ENCODE results near the gene PHIP. TPM values are rescaled to one million over a fixed set of nuclear protein-coding genes. Genes with fewer than 3 reads are reported as not detected.
A peak's percentile ranks its signal among the peaks of the same experiment; 100 is the strongest.

Gene PHIP
- total and polyA plus RNA-seq, 9 of the 15 experiments (the other 6 are each of a cell fraction or from before 2014, with no cell fraction given) = 8.1 to 36.3 (median 16.5) TPM

DNA sequence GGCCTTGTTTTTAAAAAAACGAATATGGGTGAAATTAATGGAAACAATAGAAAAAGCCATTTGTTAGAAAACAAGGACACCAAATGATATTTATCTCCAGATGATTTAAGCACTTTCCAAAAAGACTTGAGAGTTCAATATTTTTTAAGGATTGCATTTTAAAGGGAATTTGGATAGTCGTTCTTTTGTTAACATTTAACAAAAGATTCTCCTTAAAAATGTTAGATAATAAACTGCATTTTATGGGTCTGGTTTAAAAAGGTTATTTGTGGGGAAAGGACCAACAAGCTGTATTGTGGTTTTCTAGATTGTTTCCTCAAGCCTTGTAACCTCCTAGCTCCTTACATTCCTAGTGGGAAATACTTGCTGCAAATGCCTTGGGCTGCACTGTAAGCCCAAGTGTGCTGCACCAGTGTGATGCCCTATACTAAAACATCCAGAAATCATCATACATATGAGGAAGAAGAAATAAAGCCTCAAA, 1.5 kb upstream of the PHIP start:
- no peak for FAIRE-seq
- Histone ChIP-seq H3K4me3 (peak overlapping the region; percentile 83), H3K4me2 (ENCODE audit: insufficient read depth, low read length) (peak overlapping the region; percentile 91), H3K4me1 (replicated peaks in 1 of 2; ENCODE audit: control insufficient read depth in 2 of 2, insufficient read depth in 2 of 2, low read length in 2 of 2) (peaks cover 0 to 9% of the 10 kb centered on the region in 2 experiments; a peak in 3 of 5 replicates), H4K20me1 (replicated peaks; ENCODE audit: control insufficient read depth, insufficient read depth, low read length) (no peaks in the 10 kb centered on the region), H3K9me1 (ENCODE audit: control insufficient read depth, insufficient read depth, low read length) (no peaks in the 10 kb centered on the region), H3K79me2 (ENCODE audit: control insufficient read depth, insufficient read depth, low read length) (peaks cover 44% of the 10 kb centered on the region), H3K27ac (ENCODE audit: extremely low read depth, low read depth, low read length) (peak overlapping the region; percentile 95), H3K9ac (ENCODE audit: insufficient read depth in 1 of 2, low read depth in 2 of 2, low read length in 2 of 2) (peak overlapping the region in 1 of 2 experiments; percentile 82; a peak in 2 of 4 replicates), H2AFZ (ENCODE audit: low read depth, low read length) (peak overlapping the region; percentile 94), H3K27me3 (ENCODE audit: control insufficient read depth in 2 of 2, insufficient read depth in 2 of 2, low read length in 2 of 2) (no peaks in the 10 kb centered on the region), H3K9me3 (replicated peaks; ENCODE audit: control insufficient read depth, insufficient read depth, low read depth, low read length) (no peaks in the 10 kb centered on the region), H3K36me3 (ENCODE audit: control insufficient read depth, insufficient read depth, low read length) (peaks cover 2% of the 10 kb centered on the region; the same call in 1 of the 3 replicates)
- peak in 1 of 4 experiments; percentile 43 for DNase-seq (ENCODE audit: extremely low read depth in 1 of 4, low spot score in 3 of 4)
- TF ChIP-seq ZNF695 (CRISPR knock-in tag; IDR thresholded peaks at IDR 0.05) (no peak), U2AF1 (optimal IDR thresholded peaks at IDR 0.05; ENCODE audit: low read depth, low read length) (peak; percentile 6)
- peak; percentile 32 for ATAC-seq
- whole genome bisulfite sequencing (ENCODE audit: insufficient coverage, low coverage, missing lambda C conversion rate) = 6% methylated on average over 2 of the region's 2 CpGs
- ChIA-PET CTCF (ENCODE audit: low intra/inter-chr PET ratio) (no interaction called here), POLR2A (interaction anchor here (0.6 to 2.3 kb wide), 2 partner anchors 15 to 267 kb away, joined by 4 to 5 read pairs; no protein-coding TSS in a partner anchor)
- BruUV-seq (replicated peaks) = no TSS peak
- in situ Hi-C loops (cut with MboI) (no loop called here), intact Hi-C loops (cut with micrococcal nuclease) (loop anchor here (5.0 kb wide), 5 partner anchors 153 to 458 kb away; partner anchors contain the start of genes HMGN3, IRAK1BP1 and LCA5)

DNA sequence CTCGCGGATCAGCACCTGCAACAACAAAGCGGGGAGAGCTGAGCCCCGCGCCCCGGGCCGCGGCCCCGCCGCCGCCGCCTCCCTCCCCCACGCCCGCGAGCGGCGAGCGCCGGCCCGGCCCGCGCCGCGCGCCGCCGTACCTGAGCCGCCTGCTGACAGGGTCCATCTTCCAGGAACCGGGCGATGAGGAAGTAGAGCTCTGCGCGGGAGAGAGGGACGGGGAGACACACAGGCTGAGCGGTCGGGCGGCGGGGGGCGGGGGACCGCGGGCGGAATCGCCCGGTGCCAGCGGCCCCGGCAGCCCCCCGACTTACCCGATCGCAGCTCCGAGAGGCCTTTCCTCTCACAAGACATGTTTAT, 359 bp downstream of the PHIP start:
- 0% methylated on average over 17 of the region's 49 CpGs for WGBS (ENCODE audit: insufficient coverage, low coverage, missing lambda C conversion rate)
- Histone ChIP-seq H3K27me3 (ENCODE audit: control insufficient read depth in 2 of 2, insufficient read depth in 2 of 2, low read length in 2 of 2) (no peaks in the 10 kb centered on the region), H3K9me1 (ENCODE audit: control insufficient read depth, insufficient read depth, low read length) (no peaks in the 10 kb centered on the region), H3K4me3 (peak overlapping the region; percentile 83), H3K36me3 (ENCODE audit: control insufficient read depth, insufficient read depth, low read length) (peaks cover 18% of the 10 kb centered on the region; the same call in 2 of the 3 replicates), H2AFZ (ENCODE audit: low read depth, low read length) (peak overlapping the region; percentile 94), H4K20me1 (replicated peaks; ENCODE audit: control insufficient read depth, insufficient read depth, low read length) (no peaks in the 10 kb centered on the region), H3K79me2 (ENCODE audit: control insufficient read depth, insufficient read depth, low read length) (peaks cover 63% of the 10 kb centered on the region), H3K9ac (ENCODE audit: insufficient read depth in 1 of 2, low read depth in 2 of 2, low read length in 2 of 2) (peak overlapping the region; percentile 82 to 98), H3K4me1 (replicated peaks in 1 of 2; ENCODE audit: control insufficient read depth in 2 of 2, insufficient read depth in 2 of 2, low read length in 2 of 2) (peaks cover 0 to 9% of the 10 kb centered on the region in 2 experiments; a peak in 3 of 5 replicates), H3K27ac (ENCODE audit: extremely low read depth, low read depth, low read length) (peak overlapping the region; percentile 95), H3K9me3 (replicated peaks; ENCODE audit: control insufficient read depth, insufficient read depth, low read depth, low read length) (no peaks in the 10 kb centered on the region), H3K4me2 (ENCODE audit: insufficient read depth, low read length) (peak overlapping the region; percentile 91; the same call in 1 of the 2 replicates)
- ChIA-PET CTCF (ENCODE audit: low intra/inter-chr PET ratio) (no interaction called here), POLR2A (interaction anchor here (0.7 to 2.3 kb wide), 10 partner anchors 8 to 646 kb away, joined by 3 to 7 read pairs (median 4); no protein-coding TSS in a partner anchor)
- in situ Hi-C loops (cut with MboI) (no loop called here), intact Hi-C loops (cut with micrococcal nuclease) (loop anchor here (5.0 kb wide), 5 partner anchors 155 to 460 kb away; partner anchors contain the start of genes HMGN3, IRAK1BP1 and LCA5)
- no TSS peak for BruUV-seq (replicated peaks)
- FAIRE-seq = no peak
- TF ChIP-seq BMI1 (IDR thresholded peaks at IDR 0.05; ENCODE audit: low read length) (no peak), SMAD3 (CRISPR knock-in tag; conservative IDR thresholded peaks at IDR 0.05) (no peak), SMAD2 (IDR thresholded peaks at IDR 0.05; ENCODE audit: low read depth, low read length) (no peak), U2AF1 (optimal IDR thresholded peaks at IDR 0.05; ENCODE audit: low read depth, low read length) (no peak), ZFP30 (CRISPR knock-in tag; IDR thresholded peaks at IDR 0.05; ENCODE audit: borderline replicate concordance) (no peak), CTBP1 (IDR thresholded peaks at IDR 0.05; ENCODE audit: borderline replicate concordance) (no peak)
- TF ChIP-seq, protein P1, sequence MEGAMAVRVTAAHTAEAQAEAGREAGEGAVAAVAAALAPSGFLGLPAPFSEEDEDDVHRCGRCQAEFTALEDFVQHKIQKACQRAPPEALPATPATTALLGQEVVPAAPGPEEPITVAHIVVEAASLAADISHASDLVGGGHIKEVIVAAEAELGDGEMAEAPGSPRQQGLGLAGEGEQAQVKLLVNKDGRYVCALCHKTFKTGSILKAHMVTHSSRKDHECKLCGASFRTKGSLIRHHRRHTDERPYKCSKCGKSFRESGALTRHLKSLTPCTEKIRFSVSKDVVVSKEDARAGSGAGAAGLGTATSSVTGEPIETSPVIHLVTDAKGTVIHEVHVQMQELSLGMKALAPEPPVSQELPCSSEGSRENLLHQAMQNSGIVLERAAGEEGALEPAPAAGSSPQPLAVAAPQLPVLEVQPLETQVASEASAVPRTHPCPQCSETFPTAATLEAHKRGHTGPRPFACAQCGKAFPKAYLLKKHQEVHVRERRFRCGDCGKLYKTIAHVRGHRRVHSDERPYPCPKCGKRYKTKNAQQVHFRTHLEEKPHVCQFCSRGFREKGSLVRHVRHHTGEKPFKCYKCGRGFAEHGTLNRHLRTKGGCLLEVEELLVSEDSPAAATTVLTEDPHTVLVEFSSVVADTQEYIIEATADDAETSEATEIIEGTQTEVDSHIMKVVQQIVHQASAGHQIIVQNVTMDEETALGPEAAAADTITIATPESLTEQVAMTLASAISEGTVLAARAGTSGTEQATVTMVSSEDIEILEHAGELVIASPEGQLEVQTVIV (CRISPR knock-in tag; IDR thresholded peaks at IDR 0.05; ENCODE audit: borderline replicate concordance) = no peak
- TF ChIP-seq, protein P2, sequence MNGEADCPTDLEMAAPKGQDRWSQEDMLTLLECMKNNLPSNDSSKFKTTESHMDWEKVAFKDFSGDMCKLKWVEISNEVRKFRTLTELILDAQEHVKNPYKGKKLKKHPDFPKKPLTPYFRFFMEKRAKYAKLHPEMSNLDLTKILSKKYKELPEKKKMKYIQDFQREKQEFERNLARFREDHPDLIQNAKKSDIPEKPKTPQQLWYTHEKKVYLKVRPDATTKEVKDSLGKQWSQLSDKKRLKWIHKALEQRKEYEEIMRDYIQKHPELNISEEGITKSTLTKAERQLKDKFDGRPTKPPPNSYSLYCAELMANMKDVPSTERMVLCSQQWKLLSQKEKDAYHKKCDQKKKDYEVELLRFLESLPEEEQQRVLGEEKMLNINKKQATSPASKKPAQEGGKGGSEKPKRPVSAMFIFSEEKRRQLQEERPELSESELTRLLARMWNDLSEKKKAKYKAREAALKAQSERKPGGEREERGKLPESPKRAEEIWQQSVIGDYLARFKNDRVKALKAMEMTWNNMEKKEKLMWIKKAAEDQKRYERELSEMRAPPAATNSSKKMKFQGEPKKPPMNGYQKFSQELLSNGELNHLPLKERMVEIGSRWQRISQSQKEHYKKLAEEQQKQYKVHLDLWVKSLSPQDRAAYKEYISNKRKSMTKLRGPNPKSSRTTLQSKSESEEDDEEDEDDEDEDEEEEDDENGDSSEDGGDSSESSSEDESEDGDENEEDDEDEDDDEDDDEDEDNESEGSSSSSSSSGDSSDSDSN (IDR thresholded peaks at IDR 0.05; ENCODE audit: borderline replicate concordance in 1 of 2, low read depth in 2 of 2, low read length in 2 of 2) = peak in 1 of 2 experiments; percentile 44; a peak in 1 of 4 replicates
- ATAC-seq = peak; percentile 12
- peak in 3 of 4 experiments; percentile 57 to 64 (median 60) for DNase-seq (ENCODE audit: extremely low read depth in 1 of 4, low spot score in 3 of 4)

Measured in K562 (cell line).